ENCODE data around the gene OSMR. TPM values are rescaled to one million over a fixed set of nuclear protein-coding genes. Genes with fewer than 3 reads are reported as not detected.

Gene OSMR
- total RNA-seq, 1 experiment from 2014 or later = 46.0 TPM

DNA sequence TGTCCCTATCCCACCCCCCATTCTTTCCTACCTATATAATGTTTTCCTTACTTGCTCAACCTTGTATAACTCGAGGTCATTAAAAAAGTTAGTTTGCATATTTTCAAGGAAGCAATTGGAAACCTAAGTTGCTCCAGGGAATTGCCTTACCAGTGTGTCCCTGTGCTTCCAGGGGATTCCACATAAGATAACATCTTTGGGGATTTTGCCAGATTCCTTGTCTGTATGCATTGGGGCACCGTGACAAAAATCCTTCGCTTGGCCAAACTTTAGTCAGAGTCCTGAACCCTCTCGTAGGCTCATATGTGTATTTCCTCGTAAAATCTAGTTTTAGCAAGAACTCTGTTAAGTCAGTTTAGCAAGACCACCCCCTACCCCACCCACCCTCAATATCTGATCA lies 14.7 kb upstream of the OSMR start:
- no peak overlapping the region for H3K4me3 ChIP-seq (replicated peaks in 1 of 2; ENCODE audit: low read depth in 1 of 2, low read length in 2 of 2)
- no peak overlapping the region for H3K27ac ChIP-seq (ENCODE audit: low read depth, low read length)
- H3K9me3 ChIP-seq (ENCODE audit: control insufficient read depth in 1 of 2, insufficient read depth in 1 of 2, low read depth in 1 of 2, low read length in 2 of 2) = no peaks in the 10 kb centered on the region
- H3K36me3 ChIP-seq (ENCODE audit: control insufficient read depth in 1 of 2, insufficient read depth in 2 of 2, low read length in 2 of 2) = no peaks in the 10 kb centered on the region; a peak in 1 of 4 replicates
- H4K20me1 ChIP-seq (ENCODE audit: insufficient read depth) = no peaks in the 10 kb centered on the region
- no peaks in the 10 kb centered on the region for H3K79me2 ChIP-seq (ENCODE audit: insufficient read depth, low read length)
- POLR2A ChIA-PET = no interaction called here
- CTCF ChIA-PET = interaction anchor here (1.1 kb wide), 1 partner anchor 91 kb away, joined by 3 read pairs; no protein-coding TSS in a partner anchor
- no peaks in the 10 kb centered on the region for H3K9me2 ChIP-seq (ENCODE audit: insufficient read depth)
- TF ChIP-seq SIN3A (IDR thresholded peaks at IDR 0.05; ENCODE audit: low read depth) (no peak), EGR1 (IDR thresholded peaks at IDR 0.05; ENCODE audit: low read depth) (no peak), JUND (IDR thresholded peaks at IDR 0.05) (no peak), SP1 (IDR thresholded peaks at IDR 0.05; ENCODE audit: low read depth) (no peak), ZNF274 (IDR thresholded peaks at IDR 0.05; ENCODE audit: low read depth, low read length) (no peak), POLR2AphosphoS5 (IDR thresholded peaks at IDR 0.05; ENCODE audit: low read depth, low read length) (no peak), TCF7L2 (IDR thresholded peaks at IDR 0.05; ENCODE audit: borderline replicate concordance, extremely low read depth, insufficient read depth, insufficient read length) (no peak), ZFX (IDR thresholded peaks at IDR 0.05) (no peak), ELF1 (IDR thresholded peaks at IDR 0.05; ENCODE audit: borderline replicate concordance, low read depth) (no peak), YY1 (IDR thresholded peaks at IDR 0.05; ENCODE audit: extremely low read depth, insufficient replicate concordance, low read depth, low read length) (no peak), FOSL1 (IDR thresholded peaks at IDR 0.05; ENCODE audit: low read depth) (no peak)
- TF ChIP-seq, protein P1, sequence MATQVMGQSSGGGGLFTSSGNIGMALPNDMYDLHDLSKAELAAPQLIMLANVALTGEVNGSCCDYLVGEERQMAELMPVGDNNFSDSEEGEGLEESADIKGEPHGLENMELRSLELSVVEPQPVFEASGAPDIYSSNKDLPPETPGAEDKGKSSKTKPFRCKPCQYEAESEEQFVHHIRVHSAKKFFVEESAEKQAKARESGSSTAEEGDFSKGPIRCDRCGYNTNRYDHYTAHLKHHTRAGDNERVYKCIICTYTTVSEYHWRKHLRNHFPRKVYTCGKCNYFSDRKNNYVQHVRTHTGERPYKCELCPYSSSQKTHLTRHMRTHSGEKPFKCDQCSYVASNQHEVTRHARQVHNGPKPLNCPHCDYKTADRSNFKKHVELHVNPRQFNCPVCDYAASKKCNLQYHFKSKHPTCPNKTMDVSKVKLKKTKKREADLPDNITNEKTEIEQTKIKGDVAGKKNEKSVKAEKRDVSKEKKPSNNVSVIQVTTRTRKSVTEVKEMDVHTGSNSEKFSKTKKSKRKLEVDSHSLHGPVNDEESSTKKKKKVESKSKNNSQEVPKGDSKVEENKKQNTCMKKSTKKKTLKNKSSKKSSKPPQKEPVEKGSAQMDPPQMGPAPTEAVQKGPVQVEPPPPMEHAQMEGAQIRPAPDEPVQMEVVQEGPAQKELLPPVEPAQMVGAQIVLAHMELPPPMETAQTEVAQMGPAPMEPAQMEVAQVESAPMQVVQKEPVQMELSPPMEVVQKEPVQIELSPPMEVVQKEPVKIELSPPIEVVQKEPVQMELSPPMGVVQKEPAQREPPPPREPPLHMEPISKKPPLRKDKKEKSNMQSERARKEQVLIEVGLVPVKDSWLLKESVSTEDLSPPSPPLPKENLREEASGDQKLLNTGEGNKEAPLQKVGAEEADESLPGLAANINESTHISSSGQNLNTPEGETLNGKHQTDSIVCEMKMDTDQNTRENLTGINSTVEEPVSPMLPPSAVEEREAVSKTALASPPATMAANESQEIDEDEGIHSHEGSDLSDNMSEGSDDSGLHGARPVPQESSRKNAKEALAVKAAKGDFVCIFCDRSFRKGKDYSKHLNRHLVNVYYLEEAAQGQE (IDR thresholded peaks at IDR 0.05; ENCODE audit: low read depth) = no peak
- intact Hi-C loops (cut with micrococcal nuclease) = no loop called here
- H3K4me2 ChIP-seq (ENCODE audit: low read length) = no peak overlapping the region
- RAD21 ChIA-PET (ENCODE audit: low non-redundant PET in 1 of 2, low total read pairs in 2 of 2, uncharacterized antibody in 2 of 2, unreplicated experiment in 2 of 2) = interaction anchor here in 1 of 2 experiments (0.6 to 1.1 kb wide), 2 partner anchors 91 to 390 kb away, joined by 4 to 5 read pairs; no protein-coding TSS in a partner anchor
- ATAC-seq (no peak), DNase-seq (ENCODE audit: low read depth, low spot score) (no peak)
- peaks cover 0 to 22% of the 10 kb centered on the region in 2 experiments; a peak in 2 of 4 replicates for H3K4me1 ChIP-seq (ENCODE audit: control insufficient read depth in 1 of 2, insufficient read depth in 2 of 2, low read length in 2 of 2)
- no TSS peak for BruUV-seq (replicated peaks)
- no peak overlapping the region for H3K9ac ChIP-seq (ENCODE audit: low read length)
- no peaks in the 10 kb centered on the region for H3K27me3 ChIP-seq (ENCODE audit: insufficient read depth, low read length)
- no peak overlapping the region for H2AFZ ChIP-seq (ENCODE audit: low read depth, low read length, poor library complexity, severe bottlenecking)

Measured in HCT116 (cell line).